ENCODE data around the gene CRY2.
"Not testable (repeated sequence)": the region's sequence is repeated elsewhere in the genome, so short reads cannot be mapped to it uniquely, and the experiment has no call there.

The CRY2 gene

GRCh38 chr11:45830596-45830995 is 16.7 kb upstream of the CRY2 start:
- DNase-seq (ENCODE audit: low read depth) = no peak
- no peak overlapping the region for H3K4me3 ChIP-seq (ENCODE audit: low read length)
- TF ChIP-seq CTCF (conservative IDR thresholded peaks at IDR 0.05; ENCODE audit: low read depth, low read length) = no peak

GRCh38 chr11:45832811-45833441 is 14.3 kb upstream of the CRY2 start:
- H3K4me3 ChIP-seq (ENCODE audit: low read length) = no peak overlapping the region
- DNase-seq (ENCODE audit: low read depth) = no peak
- no peak for TF ChIP-seq CTCF (conservative IDR thresholded peaks at IDR 0.05; ENCODE audit: low read depth, low read length)

- TF ChIP-seq CTCF (conservative IDR thresholded peaks at IDR 0.05; ENCODE audit: low read depth, low read length) = no peak
- no peak for DNase-seq (ENCODE audit: low read depth)
- no peak overlapping the region for H3K4me3 ChIP-seq (ENCODE audit: low read length)
These were observed 13.5 kb upstream of the CRY2 start for GRCh38 chr11:45833761-45834160.

GRCh38 chr11:45834298-45834756 is 12.9 kb upstream of the CRY2 start:
- no peak for DNase-seq (ENCODE audit: low read depth)
- no peak overlapping the region for H3K4me3 ChIP-seq (ENCODE audit: low read length)
- TF ChIP-seq CTCF (conservative IDR thresholded peaks at IDR 0.05; ENCODE audit: low read depth, low read length) = no peak

- no peak for DNase-seq (ENCODE audit: low read depth)
- no peak for TF ChIP-seq CTCF (conservative IDR thresholded peaks at IDR 0.05; ENCODE audit: low read depth, low read length)
These were observed 8.1 kb upstream of the CRY2 start for GRCh38 chr11:45839204-45839603.

GRCh38 chr11:45840251-45840650 is 7.0 kb upstream of the CRY2 start:
- not testable (repeated sequence) for DNase-seq (ENCODE audit: low read depth); H3K4me3 ChIP-seq (ENCODE audit: low read length)

More at GRCh38 chr11:45839204-45839603, 8.1 kb upstream of the CRY2 start:
- no peak overlapping the region for H3K4me3 ChIP-seq (ENCODE audit: low read length)

GRCh38 chr11:45843158-45843924 is 3.9 kb upstream of the CRY2 start:
- no peak overlapping the region for H3K4me3 ChIP-seq (ENCODE audit: low read length)
- DNase-seq (ENCODE audit: low read depth) = no peak
- peak; percentile 92 for TF ChIP-seq CTCF (conservative IDR thresholded peaks at IDR 0.05; ENCODE audit: low read depth, low read length)

Measured in retinal pigment epithelial cell (primary cell).